Prostate gland (tissue), 2 donors: ENCODE results near the gene VWA3A. TPM values are rescaled to one million over a fixed set of nuclear protein-coding genes. Genes with fewer than 3 reads are reported as not detected.

ENCODE experiments used
- DNase-seq: peaks from one replicate; pipeline ENCODE4 v3.0.0-alpha.2; 2019; ENCODE audit warnings: low spot score
- H3K27ac ChIP-seq, 2 donors: fragments of 200-600 bp; sonication (generic); 2 replicates each; pipeline ENCODE4 v1.5.1; 2017 to 2019
- H3K27me3 ChIP-seq: fragments of 200-600 bp; sonication (generic); replicated peaks from 2 replicates; pipeline ENCODE4 v1.5.1; 2019; ENCODE audit not compliant: insufficient read depth
- H3K36me3 ChIP-seq, 2 donors: fragments of 200-600 bp; sonication (generic); 1 replicate in 1 of 2; 2 replicates in 1 of 2; pipeline versions ENCODE4 v1.5.1 to v1.8.1; 2017 to 2019
- H3K4me1 ChIP-seq: fragments of 200-600 bp; sonication (generic); replicated peaks from 2 replicates; pipeline ENCODE4 v1.5.1; 2019
- H3K4me3 ChIP-seq, 2 donors: fragments of 200-600 bp; sonication (generic); 2 replicates each; pipeline ENCODE4 v1.5.1; 2017 to 2019
- H3K9me3 ChIP-seq: fragments of 200-600 bp; sonication (generic); 2 replicates; pipeline ENCODE4 v1.5.1; 2017
- CTCF ChIP-seq, 4 experiments: fragments of 200-600 bp in 2 of 4; fragments of 450-650 bp in 2 of 4; sonication (generic) in 2 of 4; IDR thresholded peaks; 1 replicate in 3 of 4; 2 replicates in 1 of 4; pipeline ENCODE4 v1.5.1; 2016 to 2019; ENCODE audit warnings: antibody characterized with exemption in 4 of 4, mild to moderate bottlenecking in 2 of 4, moderate library complexity in 2 of 4
- POLR2A ChIP-seq: fragments of 450-650 bp; IDR thresholded peaks from one replicate; pipeline ENCODE4 v1.6.1; 2016; ENCODE audit warnings: antibody characterized with exemption, mild to moderate bottlenecking
- POLR2AphosphoS5 ChIP-seq: sonication (generic); formaldehyde crosslinking; IDR thresholded peaks from one replicate; pipeline ENCODE4 v1.6.1; 2017; ENCODE audit warnings: antibody characterized with exemption
- WGBS: methylation state at CpG from one replicate; pipeline ENCODE4 v1.1.5; 2018; 5-methylcytosine and 5-hydroxymethylcytosine counted together
- intact Hi-C: fragments of 100-400 bp; cut with DNase I; formaldehyde crosslinking; loops from one replicate; pipeline ENCODE4 v1.14.2; 2022
- total RNA-seq, 2 donors: library from RNA; depleted of rRNA; stranded (reverse); fragments of >200 nt; gene quantifications; one replicate each; pipeline ENCODE4 v1.1.0, GENCODE V29; 2016

VWA3A gene
- total RNA-seq, 2 donors from 2014 or later, result 0.41 to 2.5 TPM

DNA sequence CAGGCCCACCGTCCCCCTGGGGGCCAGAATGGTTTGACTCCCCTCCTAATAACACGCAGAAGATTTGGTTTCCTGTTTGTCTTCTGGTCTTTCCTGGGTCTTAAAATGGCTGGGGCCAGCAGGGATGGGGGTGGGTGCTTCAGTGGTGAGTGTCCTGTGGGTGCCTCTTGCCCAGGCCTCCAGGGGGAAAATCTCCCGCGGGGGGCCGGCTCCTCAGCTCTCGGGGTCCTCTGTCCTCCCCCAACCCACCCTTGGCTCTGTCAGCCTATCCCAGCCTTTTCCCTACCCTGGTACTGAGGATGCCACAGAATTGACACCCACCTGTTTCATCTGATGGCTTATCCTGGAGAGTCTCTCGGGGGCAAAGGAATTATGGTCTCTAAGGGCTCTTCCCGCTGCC is 46.1 kb downstream of the VWA3A start:
- H3K27ac ChIP-seq, result no peak overlapping the region
- no peaks in the 10 kb centered on the region for H3K9me3 ChIP-seq
- no peaks in the 10 kb centered on the region for H3K4me1 ChIP-seq
- WGBS, result 83% methylated on average over 8 of the region's 8 CpGs
- TF ChIP-seq POLR2A (no peak), CTCF (IDR thresholded peaks at IDR 0.05) (no peak), POLR2AphosphoS5 (no peak)
- H3K27me3 ChIP-seq, result no peaks in the 10 kb centered on the region
- intact Hi-C loops, result no loop called here
- no peak for DNase-seq
- H3K4me3 ChIP-seq, result no peak overlapping the region
- no peaks in the 10 kb centered on the region for H3K36me3 ChIP-seq

DNA sequence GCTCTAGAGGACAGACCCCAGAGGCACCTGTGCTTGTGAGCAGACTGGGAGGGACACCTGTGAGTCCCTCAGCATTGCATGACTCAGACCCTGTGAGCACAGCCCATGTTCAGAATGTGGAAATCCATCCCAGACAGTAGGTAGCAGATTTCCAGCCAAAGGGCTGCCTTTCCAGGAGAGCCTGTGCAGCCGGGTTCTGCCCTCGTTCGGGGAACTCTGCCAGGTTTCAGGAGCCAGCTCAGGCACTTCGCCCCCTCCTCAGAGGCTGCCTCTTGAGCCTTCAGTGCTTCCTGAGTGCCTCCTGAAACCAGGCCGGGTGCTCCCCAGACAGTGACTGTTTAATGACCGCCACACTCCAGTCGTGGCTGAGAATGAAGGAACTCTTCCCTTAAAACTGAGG is 46.7 kb downstream of the VWA3A start:
- Histone ChIP-seq H3K9me3 (no peaks in the 10 kb centered on the region), H3K4me1 (no peaks in the 10 kb centered on the region), H3K27me3 (no peaks in the 10 kb centered on the region), H3K4me3 (no peak overlapping the region), H3K36me3 (no peaks in the 10 kb centered on the region), H3K27ac (no peak overlapping the region)
- TF ChIP-seq POLR2AphosphoS5, result no peak
- TF ChIP-seq POLR2A, result no peak
- no peak for TF ChIP-seq CTCF (IDR thresholded peaks at IDR 0.05)
- 41% methylated on average over 7 of the region's 7 CpGs for WGBS
- intact Hi-C loops, result no loop called here
- no peak for DNase-seq

DNA sequence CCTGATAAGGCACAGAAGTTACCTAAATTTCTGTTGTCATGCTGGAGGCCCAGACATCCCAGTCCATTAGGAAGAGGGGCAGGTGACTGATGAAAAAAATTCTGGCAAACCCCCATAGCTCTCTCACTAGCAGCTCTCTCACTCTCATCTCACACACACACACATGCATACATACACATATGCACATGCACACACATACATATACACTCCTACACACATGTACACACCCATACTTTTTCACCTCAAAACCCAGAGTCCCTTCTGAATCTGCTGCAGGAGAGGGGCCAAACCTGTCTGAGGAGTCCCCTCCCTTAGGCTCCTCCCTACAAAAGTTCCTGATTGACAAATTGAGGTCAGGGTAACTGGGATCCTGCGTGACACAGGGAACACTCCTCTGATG is 47.4 kb downstream of the VWA3A start:
- Histone ChIP-seq H3K27me3 (no peaks in the 10 kb centered on the region), H3K27ac (no peak overlapping the region), H3K4me3 (no peak overlapping the region), H3K9me3 (no peaks in the 10 kb centered on the region), H3K4me1 (no peaks in the 10 kb centered on the region), H3K36me3 (no peaks in the 10 kb centered on the region)
- TF ChIP-seq POLR2A, result no peak
- DNase-seq, result no peak
- WGBS, result 77% methylated on average over 1 of the region's 1 CpG
- intact Hi-C loops, result no loop called here

DNA sequence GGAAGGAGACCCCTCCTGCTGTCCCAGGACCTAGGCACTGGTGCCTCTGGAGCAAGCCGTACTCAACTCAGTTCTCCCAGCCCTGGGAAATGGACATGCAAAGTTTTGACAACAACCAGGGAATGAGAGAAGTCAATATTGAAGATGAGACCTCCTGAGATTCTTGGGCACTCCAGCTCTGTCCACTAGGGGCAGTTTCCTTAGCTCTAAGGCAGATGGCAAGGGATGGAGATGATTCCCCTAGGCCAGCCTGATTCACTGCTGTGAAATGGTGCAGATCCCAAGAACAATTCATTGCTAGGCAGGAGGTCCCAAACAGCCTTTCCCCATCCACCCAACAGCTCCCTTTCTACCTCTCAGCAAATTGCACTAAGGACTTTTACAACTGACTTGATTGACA is 49.4 kb downstream of the VWA3A start:
- intact Hi-C loops, result no loop called here
- TF ChIP-seq POLR2AphosphoS5, result no peak
- no peak for TF ChIP-seq POLR2A
- no peak for TF ChIP-seq CTCF (IDR thresholded peaks at IDR 0.05)
- no peak for DNase-seq

DNA sequence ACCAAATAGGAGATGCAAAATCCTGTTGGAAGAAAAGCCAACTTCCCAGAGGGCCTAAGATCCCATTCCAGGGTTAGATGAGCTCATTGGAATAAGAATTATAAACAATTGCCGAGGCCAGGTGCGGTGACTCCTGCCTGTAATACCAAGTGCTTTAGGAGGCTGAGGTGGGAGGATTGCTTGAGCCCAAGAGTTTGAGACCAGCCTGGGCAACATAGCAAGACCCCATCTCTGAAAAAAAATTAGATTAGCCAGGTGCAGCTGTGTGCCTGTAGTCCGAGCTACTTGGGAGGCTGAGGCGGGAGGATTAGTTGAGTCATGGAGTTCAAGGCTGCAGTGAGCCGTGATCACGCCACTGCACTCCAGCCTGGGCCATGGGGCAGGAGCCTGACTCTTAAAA is 52.2 kb downstream of the VWA3A start:
- intact Hi-C loops, result no loop called here
- TF ChIP-seq CTCF (IDR thresholded peaks at IDR 0.05) (no peak), POLR2A (no peak), POLR2AphosphoS5 (no peak)
- Histone ChIP-seq H3K9me3 (no peaks in the 10 kb centered on the region), H3K4me1 (no peaks in the 10 kb centered on the region), H3K36me3 (no peaks in the 10 kb centered on the region), H3K27me3 (no peaks in the 10 kb centered on the region), H3K4me3 (no peak overlapping the region), H3K27ac (no peak overlapping the region)
- DNase-seq, result no peak
- 95% methylated on average over 6 of the region's 6 CpGs for WGBS

More for the DNA sequence above, 49.4 kb downstream of the VWA3A start:
- H3K36me3 ChIP-seq, result no peaks in the 10 kb centered on the region
- 71% methylated on average over 1 of the region's 1 CpG for WGBS
- H3K27ac ChIP-seq, result no peak overlapping the region
- no peaks in the 10 kb centered on the region for H3K4me1 ChIP-seq
- no peak overlapping the region for H3K4me3 ChIP-seq
- no peaks in the 10 kb centered on the region for H3K27me3 ChIP-seq
- no peaks in the 10 kb centered on the region for H3K9me3 ChIP-seq
